H1 (cell line): ENCODE data around the gene SYNJ2BP. TPM values are rescaled to one million over a fixed set of nuclear protein-coding genes. Genes with fewer than 3 reads are reported as not detected.

Source experiments
- CTCF ChIA-PET: fragments of 300-600 bp; sonication (Branson Sonifier 250); formaldehyde crosslinking; loops from one replicate; lab custom pipeline; 2021; ENCODE audit not compliant: partially characterized antibody; lab: Charles Lee
- POLR2A ChIA-PET: fragments of 300-600 bp; sonication (Branson Sonifier 250); formaldehyde crosslinking; loops from one replicate; lab custom pipeline; 2021; ENCODE audit warnings: inconsistent platforms; ENCODE audit not compliant: partially characterized antibody; lab: Charles Lee
- DNase-seq, 2 experiments: peaks; one replicate each; pipeline versions ENCODE4 v3.0.0 to v3.0.0-alpha.2; 2010 to 2022; ENCODE audit warnings: low spot score in 2 of 2, low read depth in 1 of 2, mixed read lengths in 1 of 2
- FAIRE-seq: peaks from 2 replicates; lab custom pipeline; 2011; peaks lifted over from hg19 to GRCh38; lab: Jason Lieb, UNC
- H2AFZ ChIP-seq: 2 replicates; pipeline ENCODE4 v1.8.1; 2012; ENCODE audit warnings: low read length, inconsistent platforms
- H2AK5ac ChIP-seq: 2 replicates; pipeline ENCODE4 v1.6.1; 2013; ENCODE audit warnings: low read depth, low read length
- H2BK120ac ChIP-seq: replicated peaks from 2 replicates; pipeline ENCODE3; 2013; ENCODE audit warnings: low read depth, low read length, inconsistent platforms
- H2BK12ac ChIP-seq: 2 replicates; pipeline ENCODE4 v1.6.1; 2013; ENCODE audit warnings: low read depth, low read length
- H2BK15ac ChIP-seq: 2 replicates; pipeline ENCODE4 v1.6.1; 2013; ENCODE audit warnings: low read length
- H2BK20ac ChIP-seq: 2 replicates; pipeline ENCODE4 v1.6.1; 2013; ENCODE audit warnings: low read length
- H2BK5ac ChIP-seq: 2 replicates; pipeline ENCODE4 v1.6.1; 2013; ENCODE audit warnings: low read depth, low read length
- H3K14ac ChIP-seq: 2 replicates; pipeline ENCODE4 v1.6.1; 2013; ENCODE audit warnings: inconsistent platforms; ENCODE audit not compliant: insufficient read length
- H3K18ac ChIP-seq: 2 replicates; pipeline ENCODE4 v1.6.1; 2013; ENCODE audit warnings: low read length; ENCODE audit errors: extremely low read depth
- H3K23ac ChIP-seq: 2 replicates; pipeline ENCODE4 v1.6.1; 2013; ENCODE audit warnings: inconsistent platforms; ENCODE audit not compliant: insufficient read length
- H3K23me2 ChIP-seq: 2 replicates; pipeline ENCODE4 v1.6.1; 2013; ENCODE audit warnings: low read depth, low read length
- H3K27ac ChIP-seq: 2 replicates; pipeline ENCODE4 v1.6.1; 2011; ENCODE audit warnings: low read depth, low read length, inconsistent platforms
- H3K27me3 ChIP-seq, 4 experiments: replicated peaks in 1 of 4; 1 replicate in 1 of 4; 2 replicates in 3 of 4; pipeline versions ENCODE4 v1.6.1 to v1.8.1; 2011 to 2013; ENCODE audit warnings: low read length in 3 of 4, mild to moderate bottlenecking in 3 of 4, inconsistent platforms in 2 of 4, mixed read lengths in 2 of 4, moderate library complexity in 1 of 4; ENCODE audit not compliant: control insufficient read depth in 3 of 4, insufficient read depth in 3 of 4; ENCODE audit errors: extremely low read depth in 1 of 4
- H3K36me3 ChIP-seq, 4 experiments: 2 replicates each; pipeline versions ENCODE4 v1.6.1 to v1.8.1; 2011 to 2013; ENCODE audit warnings: mild to moderate bottlenecking in 4 of 4, low read length in 3 of 4, moderate library complexity in 2 of 4, control low read depth in 1 of 4, inconsistent platforms in 1 of 4; ENCODE audit not compliant: insufficient read depth in 4 of 4, control insufficient read depth in 2 of 4
- H3K4ac ChIP-seq: replicated peaks from 2 replicates; pipeline ENCODE3; 2013; ENCODE audit warnings: low read length, low read depth, mixed read lengths, inconsistent platforms; ENCODE audit not compliant: insufficient read length
- H3K4me1 ChIP-seq, 4 experiments: replicated peaks in 1 of 4; 1 replicate in 1 of 4; 2 replicates in 3 of 4; pipeline versions ENCODE4 v1.6.1 to v1.8.1; 2011 to 2013; ENCODE audit warnings: low read length in 3 of 4, inconsistent platforms in 2 of 4, mixed read lengths in 1 of 4; ENCODE audit not compliant: insufficient read depth in 4 of 4, control insufficient read depth in 3 of 4
- H3K4me2 ChIP-seq, 2 experiments: 2 replicates each; pipeline versions ENCODE4 v1.6.1 to v1.8.1; 2011 to 2013; ENCODE audit warnings: low read depth in 2 of 2, low read length in 2 of 2, control low read depth in 1 of 2, inconsistent platforms in 1 of 2, mild to moderate bottlenecking in 1 of 2; ENCODE audit not compliant: insufficient read depth in 1 of 2
- H3K4me3 ChIP-seq, 4 experiments: fragments of 200-600, 300-600 bp in 1 of 4; sonication (generic), shearing (Covaris generic), sonication (Bioruptor Twin) in 1 of 4; 2 replicates each; pipeline versions ENCODE4 v1.5.1 to v1.8.1; 2011 to 2016; ENCODE audit warnings: low read length in 4 of 4, low read depth in 3 of 4, control low read depth in 2 of 4, inconsistent platforms in 2 of 4, mild to moderate bottlenecking in 2 of 4, mixed read lengths in 1 of 4, moderate library complexity in 1 of 4; ENCODE audit not compliant: insufficient read depth in 2 of 4; ENCODE audit errors: extremely low read depth in 1 of 4
- H3K56ac ChIP-seq: replicated peaks from 2 replicates; pipeline ENCODE3; 2013; ENCODE audit warnings: low read depth, mild to moderate bottlenecking, mixed read lengths, low read length, inconsistent platforms; ENCODE audit not compliant: insufficient read length
- H3K79me1 ChIP-seq: 2 replicates; pipeline ENCODE4 v1.6.1; 2013; ENCODE audit warnings: low read depth, low read length, control low read depth
- H3K79me2 ChIP-seq, 2 experiments: 2 replicates each; pipeline versions ENCODE4 v1.6.1 to v1.8.1; 2012 to 2013; ENCODE audit warnings: low read length in 2 of 2, mild to moderate bottlenecking in 2 of 2, inconsistent platforms in 1 of 2; ENCODE audit not compliant: insufficient read depth in 2 of 2, control insufficient read depth in 1 of 2
- H3K9ac ChIP-seq, 4 experiments: replicated peaks in 1 of 4; 1 replicate in 1 of 4; 2 replicates in 3 of 4; pipeline versions ENCODE4 v1.6.1 to v1.8.1; 2011 to 2013; ENCODE audit warnings: low read depth in 3 of 4, low read length in 3 of 4, control low read depth in 2 of 4, mild to moderate bottlenecking in 2 of 4, moderate library complexity in 2 of 4, inconsistent platforms in 1 of 4; ENCODE audit errors: extremely low read depth in 1 of 4
- H3K9me3 ChIP-seq, 2 experiments: 2 replicates each; pipeline versions ENCODE4 v1.6.1 to v1.8.1; 2012 to 2013; ENCODE audit warnings: mild to moderate bottlenecking in 2 of 2, moderate library complexity in 2 of 2, control low read depth in 1 of 2, inconsistent platforms in 1 of 2, low read depth in 1 of 2, low read length in 1 of 2, mixed read lengths in 1 of 2; ENCODE audit not compliant: insufficient read depth in 2 of 2
- H4K20me1 ChIP-seq, 2 experiments: replicated peaks in 1 of 2; 2 replicates each; pipeline versions ENCODE3 to v1.8.1; 2011 to 2013; ENCODE audit warnings: inconsistent platforms in 2 of 2, low read length in 2 of 2, mild to moderate bottlenecking in 1 of 2; ENCODE audit not compliant: insufficient read depth in 2 of 2, control insufficient read depth in 1 of 2
- H4K5ac ChIP-seq: 2 replicates; pipeline ENCODE4 v1.6.1; 2013; ENCODE audit warnings: low read length, low read depth, mixed read lengths, inconsistent platforms; ENCODE audit not compliant: insufficient read length
- H4K8ac ChIP-seq: 2 replicates; pipeline ENCODE4 v1.8.0; 2013; ENCODE audit warnings: mild to moderate bottlenecking, moderate library complexity, low read length, inconsistent platforms; ENCODE audit not compliant: insufficient read depth; ENCODE audit errors: extremely low read depth
- H4K91ac ChIP-seq: replicated peaks from 2 replicates; pipeline ENCODE3; 2013; ENCODE audit warnings: low read length, mixed read lengths, inconsistent platforms; ENCODE audit not compliant: insufficient read length
- ATF2 ChIP-seq: IDR thresholded peaks from 2 replicates; pipeline ENCODE4 v1.6.1; 2012; ENCODE audit warnings: low read length, inconsistent platforms
- CBX5 ChIP-seq: fragments of 300-800, 300-1000 bp; sonication (generic); IDR thresholded peaks from 2 replicates; pipeline ENCODE4 v1.7.1; 2016; ENCODE audit warnings: antibody characterized with exemption, low read length, low read depth
- CTCF ChIP-seq, 3 experiments: IDR thresholded peaks; 1 replicate in 2 of 3; 2 replicates in 1 of 3; pipeline versions ENCODE4 v1.5.1 to v1.6.1; 2011; ENCODE audit warnings: low read length in 3 of 3, mild to moderate bottlenecking in 3 of 3, inconsistent platforms in 2 of 3, low read depth in 1 of 3, moderate library complexity in 1 of 3; ENCODE audit not compliant: insufficient read depth in 1 of 3; ENCODE audit errors: control extremely low read depth in 1 of 3
- E2F6 ChIP-seq: IDR thresholded peaks from 2 replicates; pipeline ENCODE4 v1.6.1; 2012; ENCODE audit warnings: inconsistent platforms
- MAX ChIP-seq: IDR thresholded peaks from 2 replicates; pipeline ENCODE4 v1.6.1; 2012; ENCODE audit warnings: inconsistent platforms
- RXRA ChIP-seq: IDR thresholded peaks from 2 replicates; pipeline ENCODE4 v1.6.1; 2011; ENCODE audit warnings: low read depth, mild to moderate bottlenecking, low read length, moderate library complexity; ENCODE audit not compliant: insufficient read depth
- TAF7 ChIP-seq: optimal IDR thresholded peaks from 2 replicates; pipeline ENCODE3; 2011; ENCODE audit warnings: low read depth, mild to moderate bottlenecking, inconsistent platforms, low read length, moderate library complexity, borderline replicate concordance
- TCF12 ChIP-seq: IDR thresholded peaks from 2 replicates; pipeline ENCODE4 v1.6.1; 2011; ENCODE audit warnings: low read depth, mild to moderate bottlenecking, low read length
- ZNF274 ChIP-seq: IDR thresholded peaks from 2 replicates; pipeline ENCODE4 v1.7.0; 2012; ENCODE audit warnings: low read length, borderline replicate concordance; ENCODE audit errors: extremely low read depth
- WGBS, 2 experiments: shearing (Covaris generic) in 1 of 2; methylation state at CpG; one replicate each; pipeline versions ENCODE4 v1.1.6 to v1.1.7; 2013 to 2015; ENCODE audit warnings: low lambda C conversion rate in 2 of 2, mixed read lengths in 2 of 2, inconsistent platforms in 1 of 2, low coverage in 1 of 2, missing lambda C conversion rate in 1 of 2; ENCODE audit not compliant: insufficient replicate concordance in 2 of 2, insufficient coverage in 1 of 2, insufficient read length in 1 of 2; ENCODE audit errors: extremely low coverage in 1 of 2, missing lambda C conversion rate in 1 of 2; 5-methylcytosine and 5-hydroxymethylcytosine counted together
- polyA plus RNA-seq, 7 experiments: library from polyadenylated mRNA; depleted of rRNA in 3 of 7; stranded (reverse) in 5 of 7; unstranded in 2 of 7; fragments of >200 nt in 5 of 7; fragments of 200-250 nt in 2 of 7; gene quantifications; 1 replicate in 5 of 7; 2 replicates in 1 of 7; 4 replicates in 1 of 7; pipeline versions ENCODE4 v1.2.1 to v1.2.3, GENCODE V29; 2011 to 2013; ENCODE audit warnings: missing spikeins in 2 of 7, mixed read lengths in 2 of 7
- total RNA-seq: library from RNA; stranded (reverse); fragmentation: NEBNext Ultra II Directional; extraction: Animal tissue kit (Norgen Biotek cat#: 25700); gene quantifications from 2 replicates; pipeline ENCODE4 v1.2.1, GENCODE V29; 2021

The SYNJ2BP gene
- total and polyA plus RNA-seq, 2 of the 8 experiments (the other 6 are each of a cell fraction or from before 2014, with no cell fraction given): 9.6 to 30.6 TPM

- no peaks in the 10 kb centered on the region for H3K27me3 ChIP-seq
- H3K23ac ChIP-seq: no peak overlapping the region
- no peaks in the 10 kb centered on the region for H3K79me1 ChIP-seq
- H4K20me1 ChIP-seq: no peaks in the 10 kb centered on the region
- H3K4me3 ChIP-seq: no peak overlapping the region
- FAIRE-seq (no peak), DNase-seq (no peak)
- H2BK15ac ChIP-seq: no peak overlapping the region
- ChIA-PET POLR2A (no interaction called here), CTCF (no interaction called here)
- H4K8ac ChIP-seq: no peak overlapping the region
- H3K79me2 ChIP-seq: no peaks in the 10 kb centered on the region
- H2AK5ac ChIP-seq: no peak overlapping the region
- H3K4me2 ChIP-seq: no peak overlapping the region
- no peak overlapping the region for H3K56ac ChIP-seq
- H3K4me1 ChIP-seq: no peaks in the 10 kb centered on the region
- H3K4ac ChIP-seq: no peak overlapping the region
- no peak overlapping the region for H3K9ac ChIP-seq
- no peak overlapping the region for H2BK120ac ChIP-seq
- WGBS, 2 experiments: 56% methylated on average over 4 of the region's 4 CpGs; no CpG with 5 or more reads in 1 of the 2 experiments
- peaks cover 0 to 1% (median 0%) of the 10 kb centered on the region in 4 experiments; a peak in 1 of 8 replicates for H3K36me3 ChIP-seq
- H3K23me2 ChIP-seq: no peaks in the 10 kb centered on the region
- no peak overlapping the region for H4K91ac ChIP-seq
- H3K18ac ChIP-seq: no peak overlapping the region
- H2BK5ac ChIP-seq: no peak overlapping the region
- H4K5ac ChIP-seq: no peak overlapping the region
- no peak overlapping the region for H3K14ac ChIP-seq
- no peak overlapping the region for H2BK20ac ChIP-seq
- H2AFZ ChIP-seq: no peak overlapping the region
- H2BK12ac ChIP-seq: no peak overlapping the region
- no peak overlapping the region for H3K27ac ChIP-seq
- H3K9me3 ChIP-seq: peaks cover 21 to 38% of the 10 kb centered on the region in 2 experiments
- TF ChIP-seq TAF7 (no peak), CTCF (IDR thresholded peaks at IDR 0.05; ENCODE audit: control extremely low read depth in 1 of 3, insufficient read depth in 1 of 3, low read depth in 1 of 3, low read length in 3 of 3) (no peak), MAX (no peak), ZNF274 (no peak), CBX5 (no peak), TCF12 (no peak), RXRA (no peak), E2F6 (no peak), ATF2 (no peak)
Measured at GRCh38 chr14:70436867-70437266, 20.0 kb upstream of the SYNJ2BP start.
